ENCODE results near the gene PKDCC.

The PKDCC gene, protein sequence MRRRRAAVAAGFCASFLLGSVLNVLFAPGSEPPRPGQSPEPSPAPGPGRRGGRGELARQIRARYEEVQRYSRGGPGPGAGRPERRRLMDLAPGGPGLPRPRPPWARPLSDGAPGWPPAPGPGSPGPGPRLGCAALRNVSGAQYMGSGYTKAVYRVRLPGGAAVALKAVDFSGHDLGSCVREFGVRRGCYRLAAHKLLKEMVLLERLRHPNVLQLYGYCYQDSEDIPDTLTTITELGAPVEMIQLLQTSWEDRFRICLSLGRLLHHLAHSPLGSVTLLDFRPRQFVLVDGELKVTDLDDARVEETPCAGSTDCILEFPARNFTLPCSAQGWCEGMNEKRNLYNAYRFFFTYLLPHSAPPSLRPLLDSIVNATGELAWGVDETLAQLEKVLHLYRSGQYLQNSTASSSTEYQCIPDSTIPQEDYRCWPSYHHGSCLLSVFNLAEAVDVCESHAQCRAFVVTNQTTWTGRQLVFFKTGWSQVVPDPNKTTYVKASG

GRCh38 chr2:42047488-42048298 lies at the start of gene PKDCC:
TSS of gene PKDCC (plus strand) at chr2:42048021. CDS start at chr2:42048200, 179 bp downstream.
- DNase-seq (ENCODE audit: low spot score) = peak; percentile 7

DNA sequence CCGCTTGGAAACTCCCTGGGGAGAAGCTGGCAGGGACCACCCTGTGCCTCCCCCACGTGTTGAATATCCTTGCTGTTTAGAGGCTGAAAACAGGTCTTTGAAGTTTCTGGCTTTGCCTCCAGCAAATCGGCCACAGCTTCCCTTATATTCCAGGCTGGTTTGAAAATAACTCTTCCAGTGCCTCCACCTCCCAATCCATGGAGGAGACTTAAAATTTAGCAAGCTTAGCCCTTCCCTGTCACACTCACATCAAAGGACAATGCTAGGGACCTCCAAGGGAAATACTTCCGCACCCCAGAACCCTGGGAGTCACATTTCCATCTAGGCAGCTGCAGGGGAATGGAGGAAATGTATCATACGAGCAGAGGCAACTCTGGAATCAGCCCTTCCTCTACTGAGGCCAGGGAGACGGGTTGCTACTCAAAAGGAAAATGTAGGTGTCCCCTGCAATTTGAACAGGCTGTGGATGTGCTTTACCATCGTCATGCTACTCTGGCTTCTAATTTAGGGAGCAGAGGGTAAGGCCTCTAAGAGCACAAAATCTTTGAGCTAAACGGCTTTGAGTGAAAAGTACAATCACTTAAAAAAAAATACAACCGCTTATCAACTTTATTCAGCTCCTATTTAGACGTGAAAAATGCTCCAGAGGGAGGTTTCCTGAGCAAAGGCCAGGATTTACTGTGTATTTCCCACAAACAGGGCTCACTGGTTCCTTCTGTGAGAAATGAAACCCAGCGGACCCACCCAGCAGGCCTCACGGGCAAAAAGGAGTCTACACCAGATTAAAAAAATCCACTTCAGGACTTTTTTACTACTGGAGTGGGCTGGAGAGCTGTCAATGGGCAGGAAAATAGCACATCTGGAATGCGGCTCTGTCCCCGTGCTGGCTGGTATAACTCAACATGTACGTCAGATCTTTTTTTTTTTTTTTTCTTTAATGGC lies 49.4 kb upstream of the PKDCC start:
- DNase-seq (ENCODE audit: low spot score) = no peak

DNA sequence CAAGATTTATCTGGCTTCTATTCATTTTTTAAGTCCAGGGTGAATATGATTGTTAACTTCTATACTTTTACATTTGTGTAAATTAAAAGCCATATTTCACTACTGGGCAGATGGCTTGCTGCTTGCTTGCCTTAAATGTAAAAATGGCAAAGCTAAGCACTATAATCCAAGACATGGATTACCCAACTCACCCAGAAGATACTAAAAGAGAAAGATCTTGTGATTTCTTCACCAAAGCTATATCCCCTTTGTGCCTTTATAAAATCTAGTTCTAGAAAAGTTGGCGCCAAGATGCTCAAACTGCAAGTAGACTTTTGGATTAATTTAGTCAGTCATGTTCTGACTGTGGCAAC lies 48.7 kb upstream of the PKDCC start:
- DNase-seq (ENCODE audit: low spot score) = no peak

- DNase-seq (ENCODE audit: low spot score) = no peak
Measured at GRCh38 chr2:41999592-42000281, 48.1 kb upstream of the PKDCC start.

- DNase-seq (ENCODE audit: low spot score) = no peak
Measured at GRCh38 chr2:42001711-42002201, 46.1 kb upstream of the PKDCC start.

- DNase-seq (ENCODE audit: low spot score) = no peak
Measured at GRCh38 chr2:42007551-42007950, 40.3 kb upstream of the PKDCC start.

DNA sequence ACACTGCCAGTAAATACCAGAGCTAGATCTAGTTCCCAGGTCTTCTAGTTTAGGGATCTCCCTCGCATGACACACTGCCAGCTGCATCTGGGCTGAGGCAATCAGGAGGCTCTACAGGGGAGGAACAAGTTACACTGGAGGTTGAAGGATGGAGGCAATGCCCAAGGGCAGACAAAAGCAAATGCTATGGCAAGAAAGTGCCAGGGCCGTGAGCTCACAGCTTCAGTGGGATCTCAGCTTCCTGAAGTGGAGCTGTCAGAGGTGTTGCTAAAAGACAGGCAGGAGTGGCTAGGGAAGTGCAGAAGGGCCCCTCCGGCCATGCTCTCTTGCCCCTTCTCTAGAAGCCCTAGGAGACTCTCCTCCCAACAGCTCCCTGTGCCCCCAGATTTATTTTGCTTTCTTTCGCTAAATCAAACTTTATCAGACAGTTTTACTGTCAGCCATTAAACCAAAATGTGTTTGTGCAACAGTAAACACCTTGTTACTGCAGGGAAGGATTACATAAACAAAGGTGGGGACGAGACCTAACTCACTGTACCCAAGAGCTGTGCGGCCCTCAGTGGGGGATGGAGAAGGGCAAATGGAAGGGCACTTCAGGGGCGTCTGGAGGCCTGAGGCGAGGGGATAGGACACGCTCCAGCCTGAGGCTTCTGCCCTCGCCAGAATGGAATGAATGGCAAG lies 39.4 kb upstream of the PKDCC start:
- no peak for DNase-seq (ENCODE audit: low spot score)

- DNase-seq (ENCODE audit: low spot score) = no peak
Measured at GRCh38 chr2:42009657-42010580, 37.9 kb upstream of the PKDCC start.

GRCh38 chr2:42010743-42011298 lies 37.0 kb upstream of the PKDCC start:
- no peak for DNase-seq (ENCODE audit: low spot score)

GRCh38 chr2:42012137-42012536 lies 35.7 kb upstream of the PKDCC start:
- no peak for DNase-seq (ENCODE audit: low spot score)

DNA sequence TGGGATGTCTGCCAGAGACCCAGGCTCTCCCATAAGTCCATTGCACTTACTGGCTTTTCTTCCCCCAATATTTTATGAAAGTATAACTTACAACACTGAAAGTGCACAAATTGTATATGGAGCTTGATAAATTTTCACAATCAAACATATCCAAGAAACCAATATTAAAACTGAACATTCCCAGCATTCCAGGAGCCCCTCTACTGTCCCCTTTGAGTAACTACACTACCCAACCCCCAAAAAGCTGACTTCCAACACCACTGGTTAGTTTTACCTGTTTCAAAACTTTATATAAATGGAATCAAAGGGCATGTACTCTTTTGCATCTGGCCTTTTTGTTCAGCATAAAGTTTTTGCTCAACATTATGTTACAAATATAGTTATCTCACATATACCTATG lies 35.2 kb upstream of the PKDCC start:
- no peak for DNase-seq (ENCODE audit: low spot score)

- DNase-seq (ENCODE audit: low spot score) = no peak
Measured at GRCh38 chr2:42013409-42013808, 34.4 kb upstream of the PKDCC start.

GRCh38 chr2:42021464-42021863 lies 26.4 kb upstream of the PKDCC start:
- DNase-seq (ENCODE audit: low spot score) = no peak

- no peak for DNase-seq (ENCODE audit: low spot score)
Measured at GRCh38 chr2:42025151-42025582, 22.7 kb upstream of the PKDCC start.

DNA sequence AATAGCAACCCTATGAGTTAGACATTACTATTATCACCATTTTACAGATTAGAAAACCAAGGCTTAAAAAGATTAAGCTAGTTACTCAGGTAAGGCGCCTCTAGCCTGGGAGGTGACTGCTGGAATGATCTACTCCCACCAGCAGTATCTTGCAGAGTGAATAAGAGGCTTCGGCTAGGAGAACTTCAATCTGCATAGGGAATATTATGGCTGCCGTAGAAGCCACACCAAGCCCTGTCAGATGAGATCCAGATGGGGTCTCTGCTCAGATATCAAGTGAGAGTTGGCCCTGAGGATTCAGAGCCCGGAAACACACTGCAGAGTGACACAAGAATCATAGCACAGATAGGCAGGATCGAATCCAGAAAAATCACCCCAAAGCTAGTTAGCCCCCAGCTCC lies 21.5 kb upstream of the PKDCC start:
- DNase-seq (ENCODE audit: low spot score) = no peak

- no peak for DNase-seq (ENCODE audit: low spot score)
Measured at GRCh38 chr2:42028571-42029148, 19.2 kb upstream of the PKDCC start.

GRCh38 chr2:42029171-42029570 lies 18.6 kb upstream of the PKDCC start:
- no peak for DNase-seq (ENCODE audit: low spot score)

DNA sequence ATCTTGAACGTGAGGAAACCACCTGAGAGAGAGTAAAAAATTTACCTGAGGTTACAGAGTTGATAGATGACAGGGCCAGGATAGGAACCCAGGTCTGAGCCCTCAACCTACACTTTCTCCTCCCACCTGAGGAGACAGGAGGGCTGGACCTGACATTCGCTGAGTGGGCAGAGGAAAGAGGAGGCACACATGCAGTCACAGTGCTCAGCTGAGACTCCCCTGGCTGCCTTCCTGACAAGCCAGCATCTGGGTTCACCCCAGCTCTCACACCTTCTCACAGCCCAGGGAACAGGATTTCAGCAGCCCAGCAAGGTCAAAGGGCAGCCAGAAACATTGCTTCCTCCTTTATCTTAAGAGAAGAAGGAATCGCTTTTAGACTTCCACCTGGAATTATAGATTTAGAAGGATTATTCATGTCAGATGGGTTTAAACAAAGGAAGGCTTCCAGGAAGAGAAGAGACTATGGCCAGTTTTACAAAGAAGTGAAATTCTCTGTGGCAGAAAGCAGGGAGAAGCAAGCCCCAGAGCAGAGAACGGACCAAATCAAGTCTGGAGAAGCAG lies 18.1 kb upstream of the PKDCC start:
- DNase-seq (ENCODE audit: low spot score) = no peak
